Measurements from ENCODE around the gene KIR3DL3.
A peak's percentile ranks its signal among the peaks of the same experiment; 100 is the strongest.

KIR3DL3 gene

DNA sequence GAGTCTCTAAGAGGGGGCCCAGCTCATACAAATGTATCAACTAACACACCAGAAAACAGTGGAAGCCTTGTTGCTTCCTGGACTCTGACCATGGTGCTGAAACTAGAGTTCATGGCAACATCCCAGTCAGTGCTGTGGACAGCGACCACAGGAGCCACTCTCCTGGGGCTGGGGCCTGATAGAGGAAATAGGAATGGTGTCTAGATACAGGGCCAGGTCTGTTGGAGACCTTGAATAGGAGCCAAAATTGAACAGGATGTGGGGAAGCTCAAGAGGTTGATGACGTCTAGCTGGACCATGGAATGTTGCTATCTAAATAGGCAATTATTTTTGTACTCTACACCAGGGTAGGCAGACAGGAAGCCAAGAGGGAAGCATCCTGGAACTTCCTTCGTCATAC is 39.7 kb upstream of the KIR3DL3 start:
- no peak for DNase-seq (ENCODE audit: low spot score)
- peak; percentile 58; the same call in 2 of the 3 replicates for ATAC-seq (ENCODE audit: low read depth)
- Histone ChIP-seq H3K27ac (ENCODE audit: poor library complexity, severe bottlenecking) (no peak overlapping the region), H3K4me1 (ENCODE audit: insufficient read depth, poor library complexity, severe bottlenecking) (no peaks in the 10 kb centered on the region), H3K9me3 (ENCODE audit: severe bottlenecking) (no peaks in the 10 kb centered on the region), H3K27me3 (ENCODE audit: insufficient read depth, poor library complexity, severe bottlenecking) (peaks cover 3% of the 10 kb centered on the region), H3K4me3 (ENCODE audit: severe bottlenecking) (no peak overlapping the region), H3K36me3 (ENCODE audit: low read depth) (no peaks in the 10 kb centered on the region)
- no peak for TF ChIP-seq CTCF (IDR thresholded peaks at IDR 0.05; ENCODE audit: poor library complexity, severe bottlenecking)

DNA sequence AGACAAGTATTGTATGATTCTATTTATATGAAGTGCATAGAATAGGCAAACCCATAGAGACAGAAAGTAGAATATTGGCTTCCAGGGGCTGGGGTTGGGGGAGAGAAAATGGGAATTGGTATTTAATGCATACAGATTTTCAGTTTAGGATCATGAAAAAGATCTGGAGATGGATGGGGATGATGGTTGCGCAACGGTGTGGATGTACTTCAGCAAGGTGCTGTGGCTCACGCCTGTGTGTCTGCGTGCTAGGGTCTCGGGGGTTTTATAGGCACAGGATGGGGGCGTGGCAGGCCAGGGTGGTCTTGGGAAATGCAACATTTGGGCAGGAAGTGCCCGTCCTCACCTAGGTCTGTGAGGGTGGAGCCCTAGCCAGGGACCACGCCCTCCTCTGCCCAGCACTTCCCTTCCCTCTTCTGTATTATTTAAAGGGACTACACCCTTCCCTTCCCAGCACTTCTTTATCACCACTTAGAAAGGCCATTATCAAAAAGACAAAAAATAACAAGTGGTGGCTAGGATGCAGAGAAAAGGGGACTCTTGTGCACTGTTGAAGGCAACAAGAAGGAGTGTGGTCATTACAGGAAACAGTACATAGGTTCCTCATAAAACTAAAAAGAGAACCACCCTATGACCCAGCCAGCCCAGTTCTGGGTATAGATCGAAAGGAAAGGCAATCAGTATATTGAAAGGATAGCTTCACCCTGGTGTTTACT is 32.5 kb upstream of the KIR3DL3 start:
- Histone ChIP-seq H3K27me3 (ENCODE audit: insufficient read depth, poor library complexity, severe bottlenecking) (peaks cover 3% of the 10 kb centered on the region), H3K9me3 (ENCODE audit: severe bottlenecking) (no peaks in the 10 kb centered on the region), H3K4me1 (ENCODE audit: insufficient read depth, poor library complexity, severe bottlenecking) (no peaks in the 10 kb centered on the region), H3K27ac (ENCODE audit: poor library complexity, severe bottlenecking) (no peak overlapping the region), H3K4me3 (ENCODE audit: severe bottlenecking) (no peak overlapping the region), H3K36me3 (ENCODE audit: low read depth) (no peaks in the 10 kb centered on the region)
- no peak for DNase-seq (ENCODE audit: low spot score)
- no peak for TF ChIP-seq CTCF (IDR thresholded peaks at IDR 0.05; ENCODE audit: poor library complexity, severe bottlenecking)
- ATAC-seq (ENCODE audit: low read depth), result no peak

DNA sequence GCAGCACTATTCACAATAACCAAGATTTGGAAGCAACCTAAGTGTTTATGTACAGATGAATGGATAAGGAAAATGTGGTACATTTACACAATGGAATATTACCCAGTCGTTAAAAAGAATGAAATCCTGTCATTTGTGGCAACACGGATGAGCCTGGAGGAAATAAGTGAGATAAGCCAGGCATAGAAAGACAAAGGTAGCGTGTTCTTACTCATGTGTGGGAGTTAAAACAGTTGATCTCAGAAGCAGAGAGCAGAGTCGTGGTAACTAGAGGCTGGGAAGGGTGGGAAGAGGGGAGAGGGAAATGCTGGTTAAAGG is 32.0 kb upstream of the KIR3DL3 start:
- Histone ChIP-seq H3K4me1 (ENCODE audit: insufficient read depth, poor library complexity, severe bottlenecking) (no peaks in the 10 kb centered on the region), H3K27me3 (ENCODE audit: insufficient read depth, poor library complexity, severe bottlenecking) (peaks cover 3% of the 10 kb centered on the region), H3K36me3 (ENCODE audit: low read depth) (no peaks in the 10 kb centered on the region), H3K27ac (ENCODE audit: poor library complexity, severe bottlenecking) (no peak overlapping the region), H3K4me3 (ENCODE audit: severe bottlenecking) (no peak overlapping the region), H3K9me3 (ENCODE audit: severe bottlenecking) (no peaks in the 10 kb centered on the region)
- ATAC-seq (ENCODE audit: low read depth) (no peak), DNase-seq (ENCODE audit: low spot score) (no peak)
- no peak for TF ChIP-seq CTCF (IDR thresholded peaks at IDR 0.05; ENCODE audit: poor library complexity, severe bottlenecking)

- DNase-seq (ENCODE audit: low spot score) (no peak), ATAC-seq (ENCODE audit: low read depth) (no peak)
- Histone ChIP-seq H3K27me3 (ENCODE audit: insufficient read depth, poor library complexity, severe bottlenecking) (no peaks in the 10 kb centered on the region), H3K36me3 (ENCODE audit: low read depth) (no peaks in the 10 kb centered on the region), H3K4me1 (ENCODE audit: insufficient read depth, poor library complexity, severe bottlenecking) (no peaks in the 10 kb centered on the region), H3K4me3 (ENCODE audit: severe bottlenecking) (no peak overlapping the region), H3K9me3 (ENCODE audit: severe bottlenecking) (no peaks in the 10 kb centered on the region), H3K27ac (ENCODE audit: poor library complexity, severe bottlenecking) (no peak overlapping the region)
- no peak for TF ChIP-seq CTCF (IDR thresholded peaks at IDR 0.05; ENCODE audit: poor library complexity, severe bottlenecking)
Observed at GRCh38 chr19:54694648-54695047, 29.6 kb upstream of the KIR3DL3 start.

GRCh38 chr19:54696117-54696548 is 28.1 kb upstream of the KIR3DL3 start:
- Histone ChIP-seq H3K36me3 (ENCODE audit: low read depth) (no peaks in the 10 kb centered on the region), H3K4me3 (ENCODE audit: severe bottlenecking) (no peak overlapping the region), H3K4me1 (ENCODE audit: insufficient read depth, poor library complexity, severe bottlenecking) (no peaks in the 10 kb centered on the region), H3K27me3 (ENCODE audit: insufficient read depth, poor library complexity, severe bottlenecking) (no peaks in the 10 kb centered on the region), H3K27ac (ENCODE audit: poor library complexity, severe bottlenecking) (no peak overlapping the region), H3K9me3 (ENCODE audit: severe bottlenecking) (no peaks in the 10 kb centered on the region)
- no peak for DNase-seq (ENCODE audit: low spot score)
- TF ChIP-seq CTCF (IDR thresholded peaks at IDR 0.05; ENCODE audit: poor library complexity, severe bottlenecking), result no peak
- no peak for ATAC-seq (ENCODE audit: low read depth)
